Tibial nerve (tissue), 3 donors: ENCODE measurements around the gene DUSP14.

Source experiments
- POLR2A ChIP-seq, 2 donors: fragments of 450-650 bp; IDR thresholded peaks; one replicate each; pipeline ENCODE4 v1.6.1; 2017; ENCODE audit warnings: antibody characterized with exemption in 2 of 2, mild to moderate bottlenecking in 2 of 2, moderate library complexity in 2 of 2
- TF ChIP-seq, protein P1 (sequence below), 5 experiments: fragments of 200-600 bp in 3 of 5; fragments of 450-650 bp in 2 of 5; sonication (generic) in 3 of 5; IDR thresholded peaks; one replicate each; pipeline ENCODE4 v1.5.1; 2016 to 2019; ENCODE audit warnings: antibody characterized with exemption in 5 of 5, mild to moderate bottlenecking in 3 of 5, moderate library complexity in 2 of 5

- TF ChIP-seq, protein P1, sequence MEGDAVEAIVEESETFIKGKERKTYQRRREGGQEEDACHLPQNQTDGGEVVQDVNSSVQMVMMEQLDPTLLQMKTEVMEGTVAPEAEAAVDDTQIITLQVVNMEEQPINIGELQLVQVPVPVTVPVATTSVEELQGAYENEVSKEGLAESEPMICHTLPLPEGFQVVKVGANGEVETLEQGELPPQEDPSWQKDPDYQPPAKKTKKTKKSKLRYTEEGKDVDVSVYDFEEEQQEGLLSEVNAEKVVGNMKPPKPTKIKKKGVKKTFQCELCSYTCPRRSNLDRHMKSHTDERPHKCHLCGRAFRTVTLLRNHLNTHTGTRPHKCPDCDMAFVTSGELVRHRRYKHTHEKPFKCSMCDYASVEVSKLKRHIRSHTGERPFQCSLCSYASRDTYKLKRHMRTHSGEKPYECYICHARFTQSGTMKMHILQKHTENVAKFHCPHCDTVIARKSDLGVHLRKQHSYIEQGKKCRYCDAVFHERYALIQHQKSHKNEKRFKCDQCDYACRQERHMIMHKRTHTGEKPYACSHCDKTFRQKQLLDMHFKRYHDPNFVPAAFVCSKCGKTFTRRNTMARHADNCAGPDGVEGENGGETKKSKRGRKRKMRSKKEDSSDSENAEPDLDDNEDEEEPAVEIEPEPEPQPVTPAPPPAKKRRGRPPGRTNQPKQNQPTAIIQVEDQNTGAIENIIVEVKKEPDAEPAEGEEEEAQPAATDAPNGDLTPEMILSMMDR (IDR thresholded peaks at IDR 0.05): peak; percentile 17 to 56 (median 37)
- no peak for TF ChIP-seq POLR2A (IDR thresholded peaks at IDR 0.05)
Observed at GRCh38 chr17:37490022-37490587, 414 bp downstream of the DUSP14 start.
